GM12878 (cell line): ENCODE measurements around the gene ATXN1. TPM values are rescaled to one million over a fixed set of nuclear protein-coding genes. Genes with fewer than 3 reads are reported as not detected.

ENCODE experiments used
- ATAC-seq: fragments of 200-7000 bp; cut with Tn5 transposase; 3 replicates; pipeline ENCODE4 v1.9.1; 2020; ENCODE audit warnings: mild to moderate bottlenecking, moderate library complexity
- BruUV-seq: library from RNA; stranded (reverse); fragments of 400-500 nt; replicated peaks from 2 replicates; lab custom pipeline; 2021; lab: Mats Ljungman, UMichigan
- CTCF ChIA-PET: fragments of 300-600 bp; sonication (Branson Sonifier 250); formaldehyde crosslinking; extraction: SDS; loops from one replicate; lab custom pipeline; 2021; ENCODE audit warnings: inconsistent platforms; lab: Yijun Ruan, JAX
- POLR2A ChIA-PET: fragments of 350-600 bp; formaldehyde crosslinking; extraction: SDS; loops from one replicate; lab custom pipeline; 2021; ENCODE audit warnings: inconsistent platforms; lab: Charles Lee
- RAD21 ChIA-PET: fragments of 300-600 bp; sonication (Branson Sonifier 250); formaldehyde crosslinking; loops from one replicate; lab custom pipeline; 2023; ENCODE audit warnings: antibody characterized with exemption; ENCODE audit not compliant: unreplicated experiment; lab: Charles Lee
- SMC1A ChIA-PET: fragments of 300-600 bp; sonication (Branson Sonifier 250); formaldehyde crosslinking; loops from one replicate; lab custom pipeline; 2023; ENCODE audit not compliant: unreplicated experiment, uncharacterized antibody; lab: Charles Lee
- DNase-seq: peaks from one replicate; pipeline ENCODE4 v3.0.0-alpha.2; 2011; ENCODE audit warnings: low read depth, low spot score
- FAIRE-seq: peaks from 3 replicates; lab custom pipeline; 2011; peaks lifted over from hg19 to GRCh38; lab: Jason Lieb, UNC
- H2AFZ ChIP-seq: 2 replicates; pipeline ENCODE4 v1.6.0; 2011; ENCODE audit warnings: low read depth, low read length, control low read depth; ENCODE audit not compliant: control insufficient read depth
- H3K27ac ChIP-seq: 2 replicates; pipeline ENCODE4 v1.5.1; 2011; ENCODE audit warnings: control low read depth; ENCODE audit not compliant: control insufficient read depth, insufficient read depth
- H3K27me3 ChIP-seq, 2 experiments: replicated peaks in 1 of 2; 2 replicates each; pipeline versions ENCODE4 v1.6.0 to v1.6.1; 2011; ENCODE audit warnings: low read length in 1 of 2; ENCODE audit not compliant: control insufficient read depth in 2 of 2, insufficient read depth in 2 of 2
- H3K36me3 ChIP-seq, 2 experiments: 2 replicates each; pipeline ENCODE4 v1.5.1; 2011; ENCODE audit warnings: low read length in 1 of 2; ENCODE audit not compliant: control insufficient read depth in 2 of 2, insufficient read depth in 2 of 2
- H3K4me1 ChIP-seq: 2 replicates; pipeline ENCODE4 v1.6.1; 2011; ENCODE audit warnings: mild to moderate bottlenecking, low read length, moderate library complexity, mixed read lengths; ENCODE audit not compliant: control insufficient read depth, insufficient read depth
- H3K4me2 ChIP-seq: 2 replicates; pipeline ENCODE4 v1.6.0; 2011; ENCODE audit warnings: control low read depth; ENCODE audit not compliant: control insufficient read depth, insufficient read depth
- H3K4me3 ChIP-seq: fragments of 200-600 bp; sonication (generic); 2 replicates; pipeline ENCODE4 v1.5.1; 2016
- H3K79me2 ChIP-seq: 2 replicates; pipeline ENCODE4 v1.6.0; 2011; ENCODE audit warnings: low read length; ENCODE audit not compliant: control insufficient read depth, insufficient read depth
- H3K9ac ChIP-seq: 2 replicates; pipeline ENCODE4 v1.8.0; 2011; ENCODE audit warnings: low read length, control low read depth, mixed read lengths; ENCODE audit not compliant: control insufficient read depth, insufficient read depth
- H3K9me3 ChIP-seq: replicated peaks from 3 replicates; pipeline ENCODE4 v1.5.1; 2011; ENCODE audit warnings: mild to moderate bottlenecking, low read length; ENCODE audit not compliant: control insufficient read depth, insufficient read depth
- H4K20me1 ChIP-seq: 2 replicates; pipeline ENCODE4 v1.6.0; 2011; ENCODE audit not compliant: control insufficient read depth, insufficient read depth
- BRCA1 ChIP-seq: IDR thresholded peaks from 2 replicates; pipeline ENCODE4 v1.6.1; 2011; ENCODE audit warnings: low read depth, low read length, improper control_type of control experiment
- DPF2 ChIP-seq: fragments of 450-650 bp; IDR thresholded peaks from 2 replicates; pipeline ENCODE4 v1.6.1; 2017; ENCODE audit warnings: mild to moderate bottlenecking
- EED ChIP-seq: sonication (generic); IDR thresholded peaks from 2 replicates; pipeline ENCODE4 v1.6.1; 2016; ENCODE audit warnings: antibody characterized with exemption, low read depth
- FOS ChIP-seq: IDR thresholded peaks from 3 replicates; pipeline ENCODE4 v1.6.1; 2011; ENCODE audit warnings: borderline replicate concordance; ENCODE audit not compliant: insufficient read length; ENCODE audit errors: extremely low read depth
- KLF5 ChIP-seq: fragments of 450-650 bp; IDR thresholded peaks from 2 replicates; pipeline ENCODE4 v1.6.1; 2014; ENCODE audit warnings: mild to moderate bottlenecking; ENCODE audit not compliant: partially characterized antibody
- MAX ChIP-seq: IDR thresholded peaks from 2 replicates; pipeline ENCODE4 v1.6.1; 2012; ENCODE audit warnings: low read depth, low read length, improper control_type of control experiment
- MEF2A ChIP-seq: IDR thresholded peaks from 2 replicates; pipeline ENCODE4 v1.6.1; 2011; ENCODE audit warnings: low read depth, mild to moderate bottlenecking, low read length, moderate library complexity; ENCODE audit not compliant: insufficient read depth
- MYB ChIP-seq: fragments of 150-350 bp; IDR thresholded peaks from 2 replicates; pipeline ENCODE4 v1.6.1; 2014; ENCODE audit warnings: mild to moderate bottlenecking, low read depth, low read length, borderline replicate concordance
- USF2 ChIP-seq: IDR thresholded peaks from 2 replicates; pipeline ENCODE4 v1.6.1; 2011; ENCODE audit warnings: low read depth, low read length, improper control_type of control experiment, borderline replicate concordance
- WRNIP1 ChIP-seq: IDR thresholded peaks from 2 replicates; pipeline ENCODE4 v1.6.1; 2011; ENCODE audit warnings: low read depth, low read length, improper control_type of control experiment, borderline replicate concordance
- ZNF24 ChIP-seq: fragments of 450-650 bp; IDR thresholded peaks from 2 replicates; pipeline ENCODE4 v1.6.1; 2017; ENCODE audit warnings: antibody characterized with exemption, mild to moderate bottlenecking
- WGBS: methylation state at CpG from one replicate; pipeline ENCODE4 v1.1.6; 2016; ENCODE audit warnings: low lambda C conversion rate; ENCODE audit not compliant: insufficient replicate concordance, insufficient coverage; ENCODE audit errors: missing lambda C conversion rate; 5-methylcytosine and 5-hydroxymethylcytosine counted together
- in situ Hi-C: fragments of 300-500 bp; cut with MboI; formaldehyde crosslinking; loops from 9 replicates; pipeline ENCODE4 v1.14.3; 2018; ENCODE audit warnings: mixed read lengths
- intact Hi-C: fragments of 100-400 bp; cut with micrococcal nuclease; formaldehyde crosslinking; loops from one replicate; pipeline ENCODE4 v1.14.2; 2022; ENCODE audit not compliant: unreplicated experiment
- polyA plus RNA-seq, 11 experiments: library from polyadenylated mRNA; depleted of rRNA in 4 of 11; unstranded in 6 of 11; stranded (reverse) in 5 of 11; fragments of >200 nt; fragmentation: Nextera tagmentation in 4 of 11; fragmentation: Illumina TruSeq in 1 of 11; extraction: Ambion mirVana in 4 of 11; extraction: Trizol in 1 of 11; gene quantifications; 1 replicate in 1 of 11; 2 replicates in 10 of 11; pipeline versions ENCODE4 v1.2.1 to v1.2.3, GENCODE V29; 2011 to 2016; ENCODE audit warnings: inconsistent platforms in 2 of 11, missing spikeins in 2 of 11, low read depth in 1 of 11
- total RNA-seq, 4 experiments: library from RNA; depleted of rRNA in 3 of 4; stranded (reverse); fragments of >200 nt in 3 of 4; fragmentation: Illumina TruSeq in 1 of 4; extraction: Trizol in 1 of 4; gene quantifications; 2 replicates each; pipeline versions ENCODE4 v1.2.1 to v1.2.3, GENCODE V29; 2013 to 2021

The ATXN1 gene
- total and polyA plus RNA-seq, 10 of the 15 experiments (the other 5 are each of a cell fraction or from before 2014, with no cell fraction given): 12.2 to 51.2 (median 20.5) TPM

GRCh38 chr6:16468991-16469615 lies 292.2 kb downstream of the ATXN1 start:
- TF ChIP-seq KLF5 (no peak), ZNF24 (peak; percentile 90)
- in situ Hi-C loops: no loop called here

DNA sequence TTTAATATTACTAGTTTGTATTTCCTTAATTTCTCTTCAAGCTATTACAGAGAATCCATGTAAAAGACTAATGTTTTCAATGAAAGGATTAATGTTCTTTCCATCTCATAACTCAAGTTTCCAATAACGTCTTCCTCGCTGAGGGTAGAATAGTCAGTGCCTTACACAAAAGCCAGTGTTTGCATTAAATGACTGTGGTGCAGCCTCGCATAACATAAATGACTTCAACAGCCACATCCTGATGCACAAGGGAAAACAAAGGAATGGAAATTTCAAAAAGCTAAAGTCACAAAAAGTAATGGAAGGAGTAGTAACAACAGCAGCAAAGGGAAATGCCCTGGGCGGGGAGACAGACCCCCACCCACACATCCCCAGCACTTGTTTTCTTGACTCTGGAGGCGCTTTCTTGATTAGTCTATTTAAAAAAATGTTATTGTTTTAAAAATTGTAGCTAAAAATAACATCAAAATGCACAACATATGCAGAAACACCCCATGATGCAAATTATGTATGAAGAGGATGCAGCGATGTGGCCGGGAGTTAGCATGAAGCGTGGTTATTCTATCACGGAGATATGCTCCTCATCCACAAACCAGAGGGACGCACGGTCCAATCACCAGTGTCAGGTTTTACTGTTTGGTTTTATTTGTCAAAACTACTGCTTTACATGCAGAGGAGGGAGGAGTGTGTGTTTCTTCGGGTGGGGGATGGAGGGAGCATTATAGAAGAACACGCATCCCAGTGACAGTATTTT lies 294.3 kb downstream of the ATXN1 start:
- intact Hi-C loops (no loop called here), in situ Hi-C loops (no loop called here)
- no peak overlapping the region for H3K4me2 ChIP-seq
- H3K4me3 ChIP-seq: no peak overlapping the region
- H3K9ac ChIP-seq: no peak overlapping the region
- H2AFZ ChIP-seq: no peak overlapping the region
- H3K4me1 ChIP-seq: peaks cover 30% of the 10 kb centered on the region
- DNase-seq (no peak), ATAC-seq (no peak), FAIRE-seq (no peak)
- ChIA-PET CTCF (interaction anchor here (0.7 to 1.8 kb wide), 6 partner anchors 9 to 57 kb away, joined by 3 to 8 read pairs (median 3); no protein-coding TSS in a partner anchor), SMC1A (interaction anchor here (0.7 to 19.6 kb wide), 12 partner anchors 9 to 135 kb away, joined by 3 to 338 read pairs (median 4); no protein-coding TSS in a partner anchor), POLR2A (interaction anchor here (0.7 to 1.4 kb wide), 3 partner anchors 13 to 51 kb away, joined by 3 to 6 read pairs (median 3); no protein-coding TSS in a partner anchor), RAD21 (interaction anchor here (1.0 to 7.8 kb wide), 5 partner anchors 13 to 52 kb away, joined by 3 to 201 read pairs (median 5); no protein-coding TSS in a partner anchor)
- H3K79me2 ChIP-seq: peaks cover 29% of the 10 kb centered on the region
- peaks cover 2% of the 10 kb centered on the region; the same call in 2 of the 3 replicates for H3K9me3 ChIP-seq
- no peaks in the 10 kb centered on the region for H3K27me3 ChIP-seq
- peaks cover 0 to 5% of the 10 kb centered on the region in 2 experiments; a peak in 2 of 4 replicates for H3K36me3 ChIP-seq
- no peaks in the 10 kb centered on the region for H4K20me1 ChIP-seq
- BruUV-seq: no TSS peak
- H3K27ac ChIP-seq: no peak overlapping the region
- no peak for TF ChIP-seq MAX
- TF ChIP-seq USF2: no peak
- TF ChIP-seq DPF2: no peak
- TF ChIP-seq FOS: no peak
- TF ChIP-seq EED: no peak
- TF ChIP-seq BRCA1: no peak
- 0 out of 2 replicates have a peak, but pooled peaks have one; percentile 18 for TF ChIP-seq MEF2A
- TF ChIP-seq WRNIP1: no peak
- no peak for TF ChIP-seq MYB
- TF ChIP-seq, all 136 proteins: peak for 1
- WGBS: 79% methylated on average over 13 of the region's 13 CpGs

More at GRCh38 chr6:16468991-16469615, 292.2 kb downstream of the ATXN1 start:
- Histone ChIP-seq H3K4me1 (peaks cover 48% of the 10 kb centered on the region), H3K4me2 (0 out of 2 replicates have a peak overlapping the region, but pooled peaks have one; percentile 18), H3K27me3 (no peaks in the 10 kb centered on the region), H3K9ac (no peak overlapping the region), H2AFZ (no peak overlapping the region), H3K9me3 (no peaks in the 10 kb centered on the region; the same call in 1 of the 3 replicates), H3K79me2 (peaks cover 40% of the 10 kb centered on the region), H3K4me3 (no peak overlapping the region), H4K20me1 (no peaks in the 10 kb centered on the region), H3K36me3 (peaks cover 0 to 7% of the 10 kb centered on the region in 2 experiments; a peak in 3 of 4 replicates), H3K27ac (no peak overlapping the region; the same call in 1 of the 2 replicates)
- intact Hi-C loops: no loop called here
- ChIA-PET CTCF (interaction anchor here (0.7 to 9.9 kb wide), 8 partner anchors 9 to 302 kb away, joined by 3 to 155 read pairs (median 5); no protein-coding TSS in a partner anchor), SMC1A (interaction anchor here (0.9 to 19.6 kb wide), 13 partner anchors 12 to 293 kb away, joined by 3 to 388 read pairs (median 29); partner anchors contain the start of gene ATXN1), POLR2A (interaction anchor here (0.7 to 13.5 kb wide), 8 partner anchors 14 to 979 kb away, joined by 3 to 256 read pairs (median 4); no protein-coding TSS in a partner anchor), RAD21 (interaction anchor here (0.9 to 14.4 kb wide), 12 partner anchors 11 to 293 kb away, joined by 3 to 215 read pairs (median 6); no protein-coding TSS in a partner anchor)
- ATAC-seq (no peak), DNase-seq (no peak), FAIRE-seq (no peak)
- BruUV-seq: no TSS peak
- WGBS: 92% methylated on average over 1 of the region's 1 CpG
